ENCODE measurements around the gene ARFGEF3. TPM values are rescaled to one million over a fixed set of nuclear protein-coding genes. Genes with fewer than 3 reads are reported as not detected.
A peak's percentile ranks its signal among the peaks of the same experiment; 100 is the strongest.

Gene ARFGEF3
- total RNA-seq, 1 experiment from 2014 or later = 0.82 TPM

- DNase-seq (ENCODE audit: low read depth, low spot score) = no peak
- in situ Hi-C loops (cut with HindIII; ENCODE audit: low pct_unique_long_range_greater_than_20kb, low sequenced_read_pairs) = no loop called here
Observed at GRCh38 chr6:138160329-138161087, 1.2 kb upstream of the ARFGEF3 start.

GRCh38 chr6:138161088-138161337 lies 726 bp upstream of the ARFGEF3 start:
- in situ Hi-C loops (cut with HindIII; ENCODE audit: low pct_unique_long_range_greater_than_20kb, low sequenced_read_pairs) = no loop called here
- DNase-seq (ENCODE audit: low read depth, low spot score) = no peak

DNA sequence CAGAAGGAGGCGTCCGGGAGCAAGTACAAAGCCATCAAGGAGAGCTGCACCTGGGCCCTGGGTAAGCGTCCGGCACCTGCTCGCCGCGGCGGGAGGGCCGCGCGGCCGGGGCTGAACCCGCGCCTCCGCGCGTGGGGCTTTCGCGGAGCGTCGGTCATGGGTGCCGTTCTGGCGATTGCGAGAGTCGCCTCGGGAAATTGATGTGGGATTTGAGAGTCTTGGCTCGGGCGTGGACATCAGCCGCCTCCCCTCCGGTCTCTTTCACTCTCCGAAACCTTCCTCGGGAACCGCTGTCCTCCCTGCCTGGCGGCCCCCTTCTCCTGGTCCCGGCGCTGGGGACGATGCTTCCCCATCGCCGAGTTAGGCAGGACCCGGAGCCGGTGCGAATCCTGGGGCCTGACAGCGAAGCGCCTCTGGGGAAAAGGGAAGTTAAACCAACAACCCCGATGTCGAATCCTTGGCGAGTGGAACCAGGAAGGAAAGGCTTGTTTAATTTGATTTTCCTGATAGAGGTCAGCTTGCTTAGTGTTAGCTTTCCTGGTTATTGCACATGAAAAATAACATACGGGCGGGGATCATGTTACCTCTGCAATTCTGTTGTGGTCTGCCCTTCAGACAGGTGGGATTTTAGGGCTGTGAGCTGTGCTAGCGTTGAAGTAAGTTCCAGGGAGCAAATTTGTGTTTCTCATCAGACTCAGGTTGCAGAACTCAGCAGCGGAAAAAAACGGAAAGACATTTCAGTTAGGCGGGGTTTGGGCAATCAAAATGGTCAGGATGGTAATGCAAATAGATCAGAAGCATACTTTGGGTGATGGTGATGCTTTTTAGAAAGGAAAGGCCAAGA lies 594 bp downstream of the ARFGEF3 start:
- DNase-seq (ENCODE audit: low read depth, low spot score) = no peak
- in situ Hi-C loops (cut with HindIII; ENCODE audit: low pct_unique_long_range_greater_than_20kb, low sequenced_read_pairs) = no loop called here

GRCh38 chr6:138162955-138163575 lies 1.3 kb downstream of the ARFGEF3 start:
- in situ Hi-C loops (cut with HindIII; ENCODE audit: low pct_unique_long_range_greater_than_20kb, low sequenced_read_pairs) = no loop called here
- no peak for DNase-seq (ENCODE audit: low read depth, low spot score)

- DNase-seq (ENCODE audit: low read depth, low spot score) = no peak
- in situ Hi-C loops (cut with HindIII; ENCODE audit: low pct_unique_long_range_greater_than_20kb, low sequenced_read_pairs) = no loop called here
Observed at GRCh38 chr6:138175596-138175995, 13.9 kb downstream of the ARFGEF3 start.

- in situ Hi-C loops (cut with HindIII; ENCODE audit: low pct_unique_long_range_greater_than_20kb, low sequenced_read_pairs) = no loop called here
- no peak for DNase-seq (ENCODE audit: low read depth, low spot score)
Observed at GRCh38 chr6:138176652-138177232, 15.0 kb downstream of the ARFGEF3 start.

DNA sequence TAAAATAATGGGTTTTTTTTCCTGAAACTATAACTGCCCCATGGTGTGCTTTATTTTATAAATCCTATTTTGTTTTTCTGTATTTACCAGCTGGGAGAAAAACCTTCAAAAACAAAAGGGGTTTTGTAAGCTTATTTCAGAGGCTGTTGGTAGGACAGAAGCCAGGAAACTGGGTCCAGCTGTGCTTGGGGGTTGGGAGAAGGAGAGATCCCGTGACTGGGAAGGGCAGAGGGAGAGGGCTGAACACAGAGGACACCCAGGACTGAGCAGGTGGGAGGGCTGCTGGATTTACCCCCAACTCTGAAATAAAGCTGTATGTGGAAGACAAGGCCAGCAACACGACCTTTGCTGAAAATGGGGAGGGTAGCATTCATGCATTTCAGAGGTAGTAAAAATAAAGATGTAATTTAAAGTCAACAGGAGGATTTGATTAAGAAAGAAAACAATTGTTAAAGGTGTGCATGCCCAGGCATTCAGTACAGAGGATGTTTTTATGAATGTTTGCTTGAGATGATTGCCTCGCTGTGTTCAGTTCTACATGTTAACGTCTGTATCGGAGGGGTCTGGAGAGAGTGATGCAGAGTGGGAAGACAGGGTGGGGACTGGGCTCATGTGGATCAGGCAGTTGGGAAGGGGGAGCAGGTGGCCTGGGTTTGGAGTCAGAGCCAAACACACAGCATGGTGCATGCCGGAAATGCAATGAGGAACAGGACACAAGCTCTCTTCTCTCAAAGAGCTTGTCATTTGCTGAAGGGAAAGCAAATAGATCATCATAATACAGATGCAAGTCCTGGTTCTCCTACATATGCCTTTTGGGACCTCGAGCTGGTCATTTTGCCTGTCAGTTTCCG lies 21.4 kb downstream of the ARFGEF3 start:
- in situ Hi-C loops (cut with HindIII; ENCODE audit: low pct_unique_long_range_greater_than_20kb, low sequenced_read_pairs) = no loop called here
- DNase-seq (ENCODE audit: low read depth, low spot score) = no peak

DNA sequence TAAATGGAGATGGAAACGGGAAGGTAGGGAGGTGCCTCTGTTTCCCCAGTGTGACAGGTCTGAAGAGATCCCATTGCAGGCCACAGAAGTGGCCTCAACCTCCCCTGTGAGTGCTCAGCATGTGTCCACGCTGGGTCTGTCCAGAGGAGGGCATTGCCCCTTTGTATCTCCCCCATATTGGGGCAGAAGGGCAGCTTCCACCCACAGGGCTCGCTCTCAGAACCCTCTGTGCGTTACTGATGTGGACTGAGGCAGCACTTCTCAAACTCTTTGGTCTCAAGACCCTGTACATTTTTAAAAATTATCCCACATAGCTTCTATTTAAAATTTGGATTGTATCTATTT lies 22.0 kb downstream of the ARFGEF3 start:
- no peak for DNase-seq (ENCODE audit: low read depth, low spot score)
- in situ Hi-C loops (cut with HindIII; ENCODE audit: low pct_unique_long_range_greater_than_20kb, low sequenced_read_pairs) = no loop called here

DNA sequence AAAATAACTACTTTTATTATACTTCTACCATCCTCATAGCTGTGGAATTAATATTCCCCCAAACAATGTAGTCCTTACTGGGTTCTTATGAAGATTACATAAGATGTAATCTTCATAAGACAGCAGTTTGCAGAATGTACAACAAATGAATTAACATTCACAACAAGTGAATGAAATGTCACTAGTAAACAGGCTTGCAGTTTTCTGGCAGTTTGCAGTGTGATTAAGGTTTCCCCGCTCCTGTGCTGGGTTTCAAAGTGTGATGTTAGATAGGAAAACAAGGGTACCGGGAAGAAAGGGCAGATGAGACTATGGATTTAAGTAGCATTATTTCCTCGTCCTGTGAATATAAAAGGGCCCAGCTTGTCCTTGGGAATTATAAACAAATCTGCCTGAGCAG lies 22.5 kb downstream of the ARFGEF3 start:
- in situ Hi-C loops (cut with HindIII; ENCODE audit: low pct_unique_long_range_greater_than_20kb, low sequenced_read_pairs) = no loop called here
- no peak for DNase-seq (ENCODE audit: low read depth, low spot score)

- in situ Hi-C loops (cut with HindIII; ENCODE audit: low pct_unique_long_range_greater_than_20kb, low sequenced_read_pairs) = no loop called here
- DNase-seq (ENCODE audit: low read depth, low spot score) = no peak
Observed at GRCh38 chr6:138187156-138187555, 25.4 kb downstream of the ARFGEF3 start.

- in situ Hi-C loops (cut with HindIII; ENCODE audit: low pct_unique_long_range_greater_than_20kb, low sequenced_read_pairs) = no loop called here
Observed at GRCh38 chr6:138188278-138188941, 26.7 kb downstream of the ARFGEF3 start.

DNA sequence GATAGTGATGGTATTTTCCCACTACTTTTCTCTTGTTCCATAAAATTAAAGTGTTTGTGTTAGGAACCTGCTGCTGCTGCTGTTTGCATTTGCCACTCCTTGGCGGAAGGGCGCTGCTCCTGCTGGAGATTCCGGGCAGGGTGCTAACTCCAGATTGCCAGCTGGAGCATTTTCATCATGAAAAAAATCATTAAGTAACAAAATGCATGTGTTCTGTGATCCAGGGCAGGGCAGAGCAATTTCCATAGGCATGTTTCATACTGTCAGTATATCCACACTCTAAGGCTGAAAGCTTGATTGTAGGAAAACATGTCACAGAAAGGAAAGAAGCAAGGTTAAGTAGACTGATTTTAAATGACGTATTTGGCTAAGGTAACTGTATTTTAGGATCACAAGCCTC lies 32.5 kb downstream of the ARFGEF3 start:
- in situ Hi-C loops (cut with HindIII; ENCODE audit: low pct_unique_long_range_greater_than_20kb, low sequenced_read_pairs) = no loop called here
- DNase-seq (ENCODE audit: low read depth, low spot score) = no peak

More at GRCh38 chr6:138188278-138188941, 26.7 kb downstream of the ARFGEF3 start:
- DNase-seq (ENCODE audit: low read depth, low spot score) = peak; percentile 77

DNA sequence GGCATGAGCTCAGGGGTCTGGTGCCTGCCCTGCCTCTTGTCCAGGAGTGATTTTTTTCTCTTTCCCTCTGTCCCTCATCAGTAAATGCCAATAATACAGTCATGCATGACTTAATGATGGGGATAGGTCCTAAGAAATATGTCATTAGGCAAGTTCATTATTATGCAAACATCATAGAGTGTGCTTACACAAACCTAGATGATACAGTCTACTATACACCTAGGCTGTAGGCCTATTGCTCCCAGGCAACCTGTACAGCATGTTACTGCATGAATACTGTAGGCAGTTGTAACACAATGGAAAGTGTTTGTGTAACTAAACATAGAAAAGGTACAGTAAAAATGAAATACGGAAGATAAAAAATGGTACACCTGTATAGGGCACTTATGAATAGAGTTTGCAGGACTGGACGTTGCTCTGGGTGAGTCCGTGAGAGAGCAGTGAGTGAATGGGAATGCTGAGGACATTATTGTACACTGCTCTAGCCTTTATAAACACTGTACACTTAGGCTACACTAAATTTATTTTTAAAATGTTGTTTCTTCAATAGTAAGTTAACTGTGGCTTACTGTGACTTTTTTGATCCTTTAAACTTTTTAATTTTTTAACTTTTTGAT lies 34.5 kb downstream of the ARFGEF3 start:
- in situ Hi-C loops (cut with HindIII; ENCODE audit: low pct_unique_long_range_greater_than_20kb, low sequenced_read_pairs) = no loop called here

DNA sequence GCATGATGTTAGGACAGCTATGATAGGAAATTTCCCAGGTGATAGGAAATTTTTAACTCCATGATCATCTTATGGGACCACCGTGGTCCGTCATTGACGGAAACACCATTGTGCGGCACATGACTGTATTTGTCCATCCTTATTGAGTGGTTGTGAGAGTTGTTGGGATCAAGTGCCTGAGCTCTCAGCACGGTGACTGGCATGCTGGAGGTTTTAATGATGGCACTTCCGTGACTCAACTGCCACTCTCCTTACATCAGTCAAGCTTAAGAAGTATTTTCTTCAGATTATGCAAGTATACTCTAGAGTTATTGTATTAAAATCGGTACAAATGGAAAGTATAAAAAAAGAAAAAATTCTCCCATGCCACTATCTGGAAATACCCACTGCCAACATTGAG lies 35.8 kb downstream of the ARFGEF3 start:
- in situ Hi-C loops (cut with HindIII; ENCODE audit: low pct_unique_long_range_greater_than_20kb, low sequenced_read_pairs) = no loop called here
- DNase-seq (ENCODE audit: low read depth, low spot score) = no peak

More for the DNA sequence above, 34.5 kb downstream of the ARFGEF3 start:
- DNase-seq (ENCODE audit: low read depth, low spot score) = no peak

GRCh38 chr6:138198430-138199091 lies 36.8 kb downstream of the ARFGEF3 start:
- in situ Hi-C loops (cut with HindIII; ENCODE audit: low pct_unique_long_range_greater_than_20kb, low sequenced_read_pairs) = no loop called here
- no peak for DNase-seq (ENCODE audit: low read depth, low spot score)

- DNase-seq (ENCODE audit: low read depth, low spot score) = no peak
- in situ Hi-C loops (cut with HindIII; ENCODE audit: low pct_unique_long_range_greater_than_20kb, low sequenced_read_pairs) = no loop called here
Observed at GRCh38 chr6:138201836-138202235, 40.1 kb downstream of the ARFGEF3 start.

Data from SK-MEL-5 (cell line).